ENCODE measurements around the gene C19orf73. TPM values are rescaled to one million over a fixed set of nuclear protein-coding genes. Genes with fewer than 3 reads are reported as not detected.
"Not testable (repeated sequence)": the region's sequence is repeated elsewhere in the genome, so short reads cannot be mapped to it uniquely, and the experiment has no call there.

The C19orf73 gene
- total RNA-seq, 1 donor from 2014 or later, result 0.68 TPM

GRCh38 chr19:49125025-49125731 is 6.2 kb upstream of the C19orf73 start:
- intact Hi-C loops (cut with micrococcal nuclease), result no loop called here

GRCh38 chr19:49123285-49123684 is 4.3 kb upstream of the C19orf73 start:
- intact Hi-C loops (cut with micrococcal nuclease), result not testable (repeated sequence)

- intact Hi-C loops (cut with micrococcal nuclease), result not testable (repeated sequence)
Measured at GRCh38 chr19:49121841-49122240, 2.9 kb upstream of the C19orf73 start.

- intact Hi-C loops (cut with micrococcal nuclease), result no loop called here
Measured at GRCh38 chr19:49120868-49121267, 1.9 kb upstream of the C19orf73 start.

GRCh38 chr19:49120325-49120683 is 1.4 kb upstream of the C19orf73 start:
- intact Hi-C loops (cut with micrococcal nuclease), result no loop called here

GRCh38 chr19:49119411-49120324 is 725 bp upstream of the C19orf73 start, which contains the start of gene PPFIA3:
TSS of gene PPFIA3 (plus strand) at chr19:49119544. CDS start at chr19:49127874, 8,330 bp downstream.
- intact Hi-C loops (cut with micrococcal nuclease), result loop anchor here (1.0 to 2.0 kb wide), 4 partner anchors 9 to 127 kb away; partner anchors contain the start of genes GYS1, RUVBL2 and SNRNP70

GRCh38 chr19:49117677-49118564 is 1.0 kb downstream of the C19orf73 start:
- intact Hi-C loops (cut with micrococcal nuclease), result loop anchor here (2.0 kb wide), 3 partner anchors 29 to 125 kb away; partner anchors contain the start of genes GYS1, RUVBL2 and SNRNP70

GRCh38 chr19:49116544-49116943 is 2.4 kb downstream of the C19orf73 start:
- intact Hi-C loops (cut with micrococcal nuclease), result no loop called here

- intact Hi-C loops (cut with micrococcal nuclease), result loop anchor here (1.0 to 2.0 kb wide), 2 partner anchors 8 to 14 kb away; no protein-coding TSS in a partner anchor
Measured at GRCh38 chr19:49114630-49115363, 4.1 kb downstream of the C19orf73 start.

GRCh38 chr19:49113762-49114629 is 4.9 kb downstream of the C19orf73 start, which contains the start of gene LIN7B:
TSS of gene LIN7B (plus strand) at chr19:49114370. CDS start at chr19:49114405, 35 bp downstream.
- intact Hi-C loops (cut with micrococcal nuclease), result loop anchor here (1.0 to 2.0 kb wide), 2 partner anchors 8 to 15 kb away; no protein-coding TSS in a partner anchor

- intact Hi-C loops (cut with micrococcal nuclease), result no loop called here
Measured at GRCh38 chr19:49111218-49111998, 7.5 kb downstream of the C19orf73 start.

GRCh38 chr19:49110567-49110966 is 8.4 kb downstream of the C19orf73 start:
- intact Hi-C loops (cut with micrococcal nuclease), result no loop called here

GRCh38 chr19:49109569-49110233 is 9.2 kb downstream of the C19orf73 start:
- intact Hi-C loops (cut with micrococcal nuclease), result loop anchor here (10.0 kb wide), 1 partner anchor 95 kb away; no protein-coding TSS in a partner anchor

GRCh38 chr19:49109051-49109450 is 9.9 kb downstream of the C19orf73 start:
- intact Hi-C loops (cut with micrococcal nuclease), result loop anchor here (10.0 kb wide), 1 partner anchor 96 kb away; no protein-coding TSS in a partner anchor

GRCh38 chr19:49107625-49108459 is 11.1 kb downstream of the C19orf73 start:
- intact Hi-C loops (cut with micrococcal nuclease), result loop anchor here (10.0 kb wide), 1 partner anchor 97 kb away; no protein-coding TSS in a partner anchor

- intact Hi-C loops (cut with micrococcal nuclease), result loop anchor here (1.0 to 10.0 kb wide), 2 partner anchors 8 to 98 kb away; partner anchors contain the start of gene LIN7B
Measured at GRCh38 chr19:49106648-49107135, 12.3 kb downstream of the C19orf73 start.
